Activated CD4-positive, CD25-positive, alpha-beta regulatory T cell treated with anti-CD3 and anti-CD28 coated beads, Interleukin-2, amount 50 U/mL, for 72 hours (primary cell): ENCODE results near the gene DOCK2.
"Not testable (repeated sequence)": the region's sequence is repeated elsewhere in the genome, so short reads cannot be mapped to it uniquely, and the experiment has no call there.

Experiments used
- DNase-seq: peaks from one replicate; pipeline ENCODE4 v3.0.0; 2021

Gene DOCK2

DNA sequence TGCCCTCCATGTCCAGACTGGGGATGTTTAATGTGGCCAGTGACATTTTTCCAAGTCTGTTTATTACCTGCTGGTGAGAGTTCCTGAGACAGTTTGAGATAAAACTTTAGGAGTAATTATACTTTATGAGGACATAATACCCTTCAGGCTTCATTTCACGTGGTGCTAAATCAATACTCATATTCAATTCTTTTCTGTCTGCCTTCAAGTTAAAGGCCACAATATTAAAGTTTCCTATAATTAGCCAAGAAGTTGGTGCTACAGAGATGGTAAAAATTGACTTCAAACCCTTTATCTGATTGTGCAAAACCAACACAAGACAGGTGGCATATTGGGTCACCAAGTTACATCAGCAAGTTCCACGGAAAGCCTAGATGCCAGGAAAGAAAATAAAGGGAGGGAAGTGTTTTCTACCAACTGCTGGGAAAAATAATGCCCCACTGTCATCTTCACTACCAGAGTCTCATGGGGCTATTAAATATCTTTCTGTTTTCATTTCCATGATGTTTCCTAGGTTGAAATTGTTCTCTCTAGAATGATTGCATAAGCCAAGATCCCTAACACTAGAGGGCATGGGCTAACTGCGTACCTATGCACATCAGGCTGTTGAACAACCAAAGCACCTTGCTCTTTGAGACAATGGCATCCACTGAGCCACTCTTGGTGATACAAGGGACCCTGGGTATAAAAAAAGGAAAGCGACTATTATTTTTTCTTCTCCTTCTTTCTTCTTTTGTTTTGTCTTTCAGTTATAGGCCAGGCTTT is 274.6 kb downstream of the DOCK2 start:
- no peak for DNase-seq

DNA sequence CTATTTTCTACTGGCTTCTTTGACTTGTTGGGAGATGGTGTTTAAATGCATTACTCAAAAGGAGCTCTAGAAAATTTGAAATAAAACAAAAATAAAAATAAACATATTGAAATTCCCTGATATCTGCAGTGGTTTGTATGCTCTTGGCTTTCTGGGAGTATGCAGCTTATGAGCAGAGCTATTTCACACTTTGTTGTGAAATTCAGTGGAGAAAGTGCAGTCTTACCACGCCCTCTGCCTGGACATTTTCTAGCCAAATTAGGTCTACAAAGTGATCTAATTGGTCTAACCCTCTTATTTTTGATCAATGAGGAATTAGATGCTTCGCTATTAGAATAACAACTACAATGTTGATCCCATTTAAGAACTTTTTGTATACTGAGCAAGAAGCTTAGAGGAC is 276.4 kb downstream of the DOCK2 start:
- DNase-seq: no peak

DNA sequence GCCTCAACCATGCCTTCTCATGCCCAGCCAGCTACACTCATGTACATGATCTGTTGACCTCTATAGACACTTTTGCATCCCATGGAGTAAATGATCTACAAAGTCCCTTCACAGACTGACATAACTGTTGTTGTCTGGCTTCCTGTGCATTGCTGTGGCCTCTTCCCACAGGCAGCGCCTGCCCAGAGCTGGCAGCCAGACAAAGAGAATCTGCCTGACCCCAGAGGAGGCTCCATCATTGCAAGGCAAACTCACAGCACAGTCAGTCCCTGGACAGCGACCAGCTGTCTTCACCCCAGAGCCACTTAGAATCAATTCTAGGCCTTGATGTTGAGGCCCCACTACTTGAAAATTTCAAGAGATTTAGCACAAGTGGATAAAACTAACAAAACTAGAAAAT is 277.7 kb downstream of the DOCK2 start:
- no peak for DNase-seq

DNA sequence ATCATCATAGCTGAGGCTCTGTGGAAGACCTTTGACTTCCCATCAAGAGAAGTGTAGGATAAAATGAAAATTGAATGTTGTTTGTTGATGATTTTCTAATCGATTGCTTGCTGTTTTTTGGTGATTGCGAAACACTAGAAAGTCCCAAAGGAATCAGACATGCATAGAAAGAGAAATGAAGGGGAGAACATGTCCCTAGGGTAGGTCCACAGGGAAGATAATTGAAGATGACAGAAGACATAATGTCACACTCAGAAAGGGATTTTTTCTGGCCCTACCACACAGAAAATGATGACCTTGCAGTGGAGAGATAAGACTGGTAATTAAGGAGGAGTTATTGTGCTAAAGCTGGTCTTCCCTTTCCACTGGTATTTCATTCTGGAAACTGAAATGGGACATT is 280.4 kb downstream of the DOCK2 start:
- DNase-seq: no peak

DNA sequence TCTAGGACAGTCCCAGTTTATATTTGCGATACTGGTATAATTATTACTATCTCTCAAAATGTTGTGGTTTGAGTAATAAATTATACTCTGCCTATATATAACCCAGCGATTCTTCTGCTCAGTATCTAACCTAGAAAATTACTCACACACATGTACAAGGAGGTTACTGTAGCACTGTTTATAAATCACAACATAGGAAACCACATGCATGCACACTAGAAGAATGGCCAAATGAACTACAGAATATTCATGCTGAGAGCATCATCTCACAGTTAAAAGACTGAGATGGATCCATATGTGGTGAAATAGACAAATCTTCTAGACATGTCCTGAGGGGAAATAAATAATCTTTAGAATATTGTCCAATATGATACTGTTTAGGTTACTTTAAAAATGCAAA is 281.2 kb downstream of the DOCK2 start:
- DNase-seq: no peak

DNA sequence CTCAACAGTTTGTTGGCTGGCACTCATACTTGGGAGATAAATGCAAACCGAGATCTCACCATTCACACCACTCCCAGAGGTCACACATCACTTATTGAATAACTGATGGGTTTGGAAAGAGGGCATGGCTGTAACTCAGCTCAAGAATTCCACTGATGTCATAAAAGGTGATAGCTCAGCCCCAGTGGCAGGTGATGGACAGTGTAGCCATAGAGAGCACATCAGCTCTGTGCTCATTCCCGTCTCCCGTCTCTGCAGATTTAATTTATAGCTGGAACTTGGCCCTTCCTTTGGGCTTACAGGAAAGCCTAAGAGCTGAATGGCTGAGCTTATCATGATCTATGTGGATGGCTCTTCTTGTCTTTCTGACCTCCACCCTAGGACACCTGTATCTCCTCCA is 283.4 kb downstream of the DOCK2 start:
- DNase-seq: no peak

DNA sequence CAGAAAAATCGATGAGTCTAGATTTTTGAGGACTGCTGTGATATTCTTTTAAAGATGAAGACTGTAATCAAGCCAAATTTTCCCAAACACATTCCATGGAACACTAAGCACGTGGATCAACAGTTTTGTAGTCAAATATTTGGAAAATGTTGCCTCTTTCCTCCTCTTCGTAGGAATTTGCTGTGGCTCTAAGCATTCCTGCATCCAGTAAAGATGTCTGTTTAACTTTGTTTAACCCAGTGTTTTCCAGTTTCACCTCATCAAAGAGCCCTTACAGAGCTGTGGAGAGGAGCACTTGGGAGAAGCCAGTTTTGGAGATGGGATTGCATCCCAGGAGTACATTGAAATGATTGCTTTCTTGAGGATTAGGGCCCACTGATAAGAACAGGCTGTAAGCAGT is 284.3 kb downstream of the DOCK2 start:
- DNase-seq: no peak

DNA sequence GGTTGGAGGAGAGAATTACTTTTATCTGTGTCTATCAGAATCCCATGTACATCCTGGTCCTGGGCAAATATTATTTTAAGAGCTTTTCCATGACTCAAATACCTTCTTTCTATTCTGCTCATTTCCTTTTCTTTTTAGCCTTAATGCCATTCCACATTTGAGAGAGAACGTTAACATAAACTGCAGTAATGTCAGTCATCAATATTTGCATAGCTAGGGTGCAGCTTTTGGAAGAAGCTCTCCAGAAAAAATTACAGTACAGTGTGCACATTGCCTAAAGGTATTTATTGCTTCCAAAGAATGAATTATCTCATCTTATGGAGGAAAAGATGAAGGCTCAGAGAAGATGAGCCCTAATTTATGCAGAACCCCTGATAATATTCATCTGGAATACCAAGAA is 284.9 kb downstream of the DOCK2 start:
- DNase-seq: no peak

DNA sequence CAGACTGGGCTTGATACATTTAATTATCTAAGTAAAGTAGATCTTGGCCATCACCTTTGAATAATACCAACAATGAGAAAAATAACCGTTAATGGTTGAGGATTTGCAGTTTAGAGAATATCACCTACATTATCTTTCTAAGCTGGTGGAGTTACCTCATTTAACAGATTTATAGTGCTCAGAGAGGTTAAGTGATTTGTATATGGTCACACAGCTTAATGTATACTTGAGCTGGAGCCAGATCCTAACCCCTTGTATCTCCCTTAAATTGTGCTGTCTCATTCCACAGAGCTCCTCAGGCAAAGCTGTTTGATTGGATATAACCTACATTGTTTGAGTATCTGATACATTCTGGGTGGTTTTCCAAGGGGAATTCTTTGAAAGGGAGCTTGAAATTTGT is 285.4 kb downstream of the DOCK2 start:
- no peak for DNase-seq

DNA sequence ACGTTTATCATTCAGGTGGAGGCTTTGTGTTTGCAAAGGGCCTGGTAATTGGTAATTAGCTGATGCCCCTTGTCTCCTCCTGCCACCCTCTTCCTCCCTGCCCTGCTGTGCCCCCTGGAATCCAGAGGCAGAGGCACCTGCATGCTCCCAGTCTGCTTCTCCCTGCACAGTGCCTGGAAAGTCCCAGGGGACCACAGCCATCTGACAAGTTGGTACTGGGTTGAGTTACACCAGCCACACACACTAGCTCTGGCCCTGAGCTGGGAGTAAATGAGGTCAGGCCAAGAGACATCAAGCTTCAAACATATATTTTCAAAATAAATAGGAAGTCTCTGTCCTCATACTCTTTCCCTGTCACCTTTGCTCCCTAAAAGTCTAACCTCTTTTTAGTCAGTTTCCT is 286.9 kb downstream of the DOCK2 start:
- DNase-seq: no peak

DNA sequence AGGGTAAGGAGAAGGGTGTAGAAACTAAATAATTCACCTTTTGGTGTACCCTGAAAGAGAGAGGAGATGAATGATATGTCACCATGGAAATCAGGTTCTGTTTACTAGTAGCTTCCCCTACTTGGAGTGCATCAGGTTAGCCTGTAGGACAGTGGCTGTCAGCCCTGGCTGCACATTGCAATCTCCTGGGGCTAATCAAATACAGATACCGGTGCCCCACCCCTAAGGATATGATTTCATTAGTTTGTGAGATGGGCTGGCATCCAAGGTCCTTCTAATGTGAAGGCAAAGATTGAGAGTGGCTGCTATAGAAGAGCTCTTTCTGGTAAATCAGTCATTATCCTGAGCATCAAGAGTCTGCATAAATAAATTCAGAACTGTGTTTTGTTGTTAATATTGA is 296.1 kb downstream of the DOCK2 start:
- no peak for DNase-seq

DNA sequence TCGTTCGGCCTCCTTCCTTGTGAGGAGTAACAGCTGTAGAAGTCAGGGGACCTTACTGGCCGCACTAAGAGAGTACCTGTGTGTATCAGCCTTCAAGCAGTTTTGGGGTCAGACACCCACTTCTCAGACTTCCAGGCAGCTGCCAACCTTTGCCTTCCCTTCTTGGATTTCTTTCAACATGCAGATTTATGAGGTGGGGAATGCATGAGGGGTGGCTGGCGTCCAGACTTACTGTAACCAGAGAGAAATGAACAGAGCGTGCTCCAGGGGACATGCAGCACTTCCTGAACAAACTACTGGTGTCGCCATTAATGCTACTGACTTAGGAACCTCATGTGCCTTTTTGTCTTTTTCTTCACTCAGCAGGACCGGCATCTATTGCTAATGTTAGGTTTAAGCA is 296.5 kb downstream of the DOCK2 start:
- DNase-seq: no peak

DNA sequence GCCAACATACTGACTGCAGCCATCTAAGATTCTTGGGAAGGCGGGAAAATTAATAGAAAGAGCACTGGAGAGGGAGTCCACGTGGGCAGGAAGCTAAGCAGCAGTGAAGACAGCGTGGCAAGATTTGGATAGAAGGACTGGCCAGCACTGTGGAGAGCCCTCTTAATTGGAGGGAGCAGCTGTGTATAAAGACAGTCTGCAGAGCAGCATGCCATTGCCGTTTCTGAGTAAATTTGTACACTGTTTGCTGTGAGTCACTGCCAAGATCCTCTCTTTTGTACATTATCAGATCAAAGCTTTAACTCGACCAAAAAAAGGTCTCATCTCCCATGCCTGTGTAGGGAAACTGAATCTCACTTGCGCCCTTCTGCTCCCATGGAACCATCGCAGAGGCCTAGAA is 297.9 kb downstream of the DOCK2 start:
- no peak for DNase-seq

DNA sequence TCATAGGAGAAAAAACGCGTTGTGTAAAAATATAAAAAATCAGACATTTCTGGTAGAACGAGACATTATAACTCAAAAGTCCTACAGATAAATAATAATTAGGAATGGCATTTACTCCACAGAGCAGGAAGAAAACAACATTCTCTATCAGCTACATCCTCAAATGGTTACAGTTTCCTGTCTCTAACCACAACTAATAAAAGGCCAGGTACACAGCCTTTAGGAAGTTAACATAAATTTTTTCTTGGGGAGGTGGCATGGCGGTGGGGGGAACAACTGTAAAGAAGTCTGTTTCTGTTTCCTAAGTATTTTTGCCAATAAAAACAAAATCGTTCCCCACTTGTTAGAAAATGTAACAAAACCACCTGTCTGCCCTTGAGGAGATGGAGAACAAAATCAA is 298.7 kb downstream of the DOCK2 start:
- DNase-seq: no peak

DNA sequence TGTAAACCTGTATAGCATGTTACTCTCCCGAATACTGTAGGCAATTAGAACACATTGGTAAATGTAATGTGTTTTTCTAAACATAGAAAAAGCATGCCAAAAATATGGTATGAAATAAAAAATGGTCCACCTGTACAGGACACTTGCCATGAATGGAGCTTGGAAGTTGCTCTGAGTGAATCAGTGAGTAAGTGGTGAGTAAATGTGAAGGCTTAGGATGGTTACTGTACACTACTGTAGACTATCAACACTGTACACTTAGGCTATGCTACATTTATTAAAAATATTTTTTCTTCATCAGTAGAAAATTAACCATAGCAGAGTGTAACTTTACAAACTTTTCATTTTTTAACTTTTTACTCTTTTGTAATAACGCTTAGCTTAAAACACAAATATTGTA is 301.4 kb downstream of the DOCK2 start:
- DNase-seq: no peak

DNA sequence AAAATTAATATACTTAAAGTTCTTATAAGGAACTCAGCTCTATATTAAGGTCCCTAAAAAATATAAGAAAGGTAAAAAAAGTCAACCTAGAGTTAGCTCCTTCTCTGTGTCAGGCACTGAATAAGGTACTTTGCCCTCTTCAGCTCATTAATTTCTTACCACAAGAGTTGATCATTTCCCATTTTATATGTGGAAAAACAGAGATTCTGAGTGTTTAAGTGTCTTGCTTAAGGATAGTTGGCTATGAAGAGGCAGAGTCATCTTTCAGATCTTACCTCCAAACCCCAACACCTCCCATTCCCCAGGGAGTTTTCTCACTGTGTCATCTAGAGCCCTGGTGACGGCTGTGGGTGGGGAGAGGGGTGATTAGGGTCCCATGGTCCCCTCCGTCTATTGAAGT is 302.7 kb downstream of the DOCK2 start:
- DNase-seq: no peak

DNA sequence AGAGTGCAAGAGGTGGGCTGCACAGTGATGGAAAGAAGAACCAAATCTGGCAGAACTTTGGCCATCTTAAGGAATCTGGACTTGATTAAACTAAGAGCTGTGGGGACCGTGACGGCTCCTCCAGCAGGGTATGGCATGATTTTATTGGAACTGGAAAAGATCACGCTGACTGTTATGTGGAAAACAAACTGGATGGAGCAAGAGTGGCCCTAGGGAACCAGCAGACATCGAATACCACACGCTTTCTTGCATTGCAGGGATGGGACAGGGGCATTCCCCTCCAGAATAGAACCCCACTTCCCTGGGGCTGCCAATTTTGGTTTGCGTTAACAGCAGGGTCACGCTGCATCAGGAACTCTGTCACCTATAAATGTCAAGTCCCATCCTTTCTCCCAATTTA is 304.5 kb downstream of the DOCK2 start:
- no peak for DNase-seq

DNA sequence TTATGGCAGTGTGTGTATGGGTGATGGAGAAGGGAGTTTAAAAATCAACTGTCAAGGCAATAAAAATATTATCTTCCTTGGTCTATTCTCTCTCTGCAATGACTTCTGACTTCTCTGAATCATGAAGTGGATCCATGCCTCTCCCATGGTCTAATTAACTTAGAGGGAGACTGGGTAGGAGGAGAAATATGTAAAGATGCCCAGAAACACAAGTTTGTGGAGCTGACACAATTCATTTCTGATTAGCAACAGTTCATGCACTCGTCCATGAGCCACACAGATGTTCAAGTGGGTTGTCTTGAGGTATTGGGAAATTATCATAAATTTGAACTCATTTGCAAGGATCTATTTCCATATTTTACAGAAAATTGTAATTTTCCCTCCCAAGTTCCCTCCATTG is 305.1 kb downstream of the DOCK2 start:
- DNase-seq: no peak

DNA sequence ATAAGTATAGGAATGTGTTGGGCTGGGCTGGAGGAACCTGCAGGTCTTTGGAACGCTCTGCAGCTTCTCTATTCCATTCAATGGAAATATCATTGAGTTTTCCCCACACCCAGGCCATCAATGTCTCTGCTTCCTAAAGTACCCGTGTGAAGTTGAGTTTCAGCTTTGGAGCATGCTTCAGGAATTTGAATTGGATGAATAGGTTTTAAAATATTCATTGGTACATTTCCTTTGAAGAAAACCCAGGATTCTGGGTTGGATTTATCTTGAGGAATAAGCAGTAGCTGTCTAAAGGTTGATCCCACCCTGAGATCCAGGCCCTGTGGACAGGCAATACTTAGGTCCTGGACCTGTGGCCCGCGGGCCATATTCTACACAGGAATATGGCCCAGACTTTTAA is 306.0 kb downstream of the DOCK2 start:
- DNase-seq: no peak

DNA sequence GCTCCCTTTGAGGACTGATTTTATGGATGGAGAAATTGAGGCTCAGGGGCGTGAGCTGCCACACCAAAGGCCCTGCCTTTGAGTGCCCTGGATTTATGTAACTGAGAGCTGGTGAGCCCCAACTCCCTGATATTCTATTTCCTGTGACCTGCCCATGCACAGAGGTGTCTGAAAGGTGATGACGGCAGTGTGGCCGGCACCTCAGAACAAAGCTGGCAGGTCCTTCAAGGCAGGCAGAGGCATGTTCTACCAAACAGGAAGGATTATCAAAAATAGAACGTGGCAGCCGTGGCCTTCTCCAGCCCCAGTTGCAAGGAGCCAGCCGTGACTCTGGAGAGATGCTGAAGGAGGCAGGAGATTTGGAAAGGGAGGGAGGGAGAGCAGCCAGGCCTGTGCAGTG is 307.0 kb downstream of the DOCK2 start:
- DNase-seq: no peak

DNA sequence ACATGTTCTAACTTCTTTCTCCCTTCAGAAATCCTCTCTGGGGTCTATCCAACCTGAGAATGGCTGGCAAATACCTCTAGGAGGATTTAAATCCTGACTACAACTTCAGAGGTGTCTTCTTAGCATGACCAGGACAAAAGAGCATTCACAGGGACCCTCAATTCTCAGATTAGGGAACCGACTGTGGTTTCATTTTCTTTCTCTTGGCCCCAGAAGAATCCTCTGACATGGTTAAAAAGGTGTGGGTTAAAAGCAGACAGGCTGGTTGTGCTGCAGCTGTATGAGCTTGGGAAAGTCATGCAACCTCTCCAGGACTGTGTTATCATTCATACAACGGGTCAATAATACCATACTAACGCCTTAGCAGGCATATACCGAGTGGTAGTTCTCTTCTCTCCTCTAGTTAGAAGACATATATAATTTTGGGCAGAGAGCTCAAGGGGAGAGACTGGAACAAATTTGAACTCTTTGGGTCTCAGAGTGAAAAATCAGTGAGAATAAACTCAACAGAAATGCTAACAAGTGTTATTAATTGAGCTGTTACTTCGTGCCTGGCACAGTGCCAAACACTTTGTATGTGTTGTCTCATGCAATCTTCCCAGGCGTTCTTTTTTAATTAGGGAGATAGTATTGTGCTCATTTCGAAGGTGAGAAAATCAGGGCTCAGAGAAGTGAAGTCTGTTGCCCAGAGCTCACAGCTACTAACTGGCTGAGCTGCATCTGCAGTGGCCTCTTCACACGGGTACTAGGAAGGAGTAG is 308.0 kb downstream of the DOCK2 start:
- no peak for DNase-seq

DNA sequence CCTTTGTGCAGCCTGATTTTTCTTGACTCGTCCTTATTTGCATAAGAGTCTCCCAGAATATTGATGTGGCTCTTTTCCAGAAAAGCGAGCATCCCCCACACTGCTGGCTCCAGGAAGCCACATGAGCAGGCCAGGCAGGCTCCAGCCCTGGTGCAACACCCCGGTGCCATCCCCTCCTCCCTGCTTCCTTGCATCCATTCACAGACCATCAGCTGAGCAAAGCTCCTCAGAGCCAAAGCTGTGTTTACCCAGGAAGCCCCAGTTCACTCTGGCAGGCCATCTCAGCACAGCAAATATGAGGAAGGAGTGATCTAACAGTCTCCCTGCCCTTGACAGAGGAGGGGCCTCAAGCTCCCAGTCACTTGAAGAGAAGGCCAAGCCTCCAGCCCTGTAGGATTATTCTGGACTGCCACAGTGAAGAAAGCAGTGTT is 308.8 kb downstream of the DOCK2 start:
- DNase-seq: no peak

DNA sequence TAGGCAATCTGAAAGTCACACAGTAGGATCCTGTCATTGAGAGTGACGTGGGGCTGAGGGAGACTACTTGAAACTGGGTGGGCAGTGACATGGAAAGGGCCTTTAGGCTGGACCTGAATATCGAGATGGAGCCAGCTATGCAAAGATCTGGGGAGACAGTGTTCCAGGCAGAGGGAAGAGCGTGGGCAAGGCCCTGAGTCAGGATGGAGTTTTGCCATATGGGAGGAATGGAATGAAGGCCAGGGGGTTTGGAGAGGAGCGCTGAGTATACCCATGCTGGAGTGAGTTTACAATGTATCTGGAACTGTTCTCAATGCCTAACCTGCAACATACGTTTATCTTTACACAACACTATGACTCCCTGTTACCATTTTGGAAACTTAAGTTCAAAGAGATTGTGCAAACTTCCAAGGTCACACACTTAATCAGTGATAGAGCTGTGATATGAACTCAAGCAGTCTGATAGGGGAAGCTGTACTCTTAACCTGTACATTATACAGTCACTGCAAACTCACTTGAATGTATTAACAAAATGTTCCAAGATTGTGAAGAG is 309.7 kb downstream of the DOCK2 start:
- DNase-seq: no peak

DNA sequence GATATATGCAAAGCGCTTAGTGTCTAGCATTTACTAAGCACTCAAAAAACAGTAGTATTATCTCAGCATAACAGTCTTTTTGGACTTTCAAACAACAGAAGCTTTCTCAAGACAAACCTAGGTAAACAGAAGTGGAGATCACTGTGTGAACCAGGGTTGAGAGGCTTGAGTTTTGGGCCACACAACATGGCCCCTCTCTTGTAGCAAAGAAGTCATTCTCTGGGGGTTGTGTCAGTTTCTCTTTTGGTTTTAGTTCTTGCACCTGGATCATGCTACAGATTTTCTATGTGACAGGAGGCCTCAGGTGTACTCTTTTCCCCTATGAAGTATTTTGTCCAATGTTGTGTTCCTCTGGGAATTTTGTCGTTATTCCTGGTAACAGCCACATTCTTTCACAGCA is 313.3 kb downstream of the DOCK2 start:
- DNase-seq: no peak

DNA sequence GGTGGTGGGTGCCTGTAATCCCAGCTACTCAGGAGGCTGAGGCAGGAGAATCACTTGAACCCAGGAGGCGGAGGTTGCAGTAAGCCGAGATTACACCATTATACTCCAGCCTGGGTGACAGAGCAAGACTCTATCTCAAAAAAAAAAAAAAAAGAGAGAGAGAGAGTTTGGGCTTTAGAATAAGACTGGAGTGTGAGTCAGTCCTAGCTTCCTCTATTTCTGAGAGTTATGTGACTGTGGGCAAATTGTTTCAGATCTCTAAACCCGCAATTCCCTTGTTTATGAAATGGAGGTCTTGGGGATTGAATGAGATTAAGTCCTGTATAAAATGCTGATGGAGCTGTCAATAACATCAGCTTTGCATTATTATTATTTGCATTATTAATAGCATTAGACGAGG is 316.1 kb downstream of the DOCK2 start:
- not testable (repeated sequence) for DNase-seq
